Vagina (tissue), 2 donors: Measurements from ENCODE around the gene CBX4.

Experiments
- CTCF ChIP-seq, 3 experiments: fragments of 450-650 bp in 2 of 3; fragments of 200-600 bp in 1 of 3; sonication (generic) in 1 of 3; IDR thresholded peaks; one replicate each; pipeline ENCODE4 v1.5.1; 2017 to 2019; ENCODE audit warnings: antibody characterized with exemption in 3 of 3, mild to moderate bottlenecking in 2 of 3, moderate library complexity in 2 of 3
- POLR2A ChIP-seq, 2 donors: fragments of 450-650 bp; IDR thresholded peaks; one replicate each; pipeline ENCODE4 v1.6.1; 2017; ENCODE audit warnings: antibody characterized with exemption in 2 of 2, mild to moderate bottlenecking in 2 of 2, moderate library complexity in 2 of 2
- POLR2AphosphoS5 ChIP-seq, 2 donors: sonication (generic); formaldehyde crosslinking; IDR thresholded peaks; one replicate each; pipeline ENCODE4 v1.9.0; 2017; ENCODE audit warnings: antibody characterized with exemption in 2 of 2, mild to moderate bottlenecking in 2 of 2, low read depth in 1 of 2; ENCODE audit not compliant: insufficient read depth in 1 of 2

- TF ChIP-seq CTCF (IDR thresholded peaks at IDR 0.05) = no peak
- TF ChIP-seq POLR2A (IDR thresholded peaks at IDR 0.05) = no peak
- TF ChIP-seq POLR2AphosphoS5 (IDR thresholded peaks at IDR 0.05; ENCODE audit: insufficient read depth in 1 of 2, low read depth in 1 of 2) = no peak
Measured at GRCh38 chr17:79800325-79801155, 38.7 kb downstream of the CBX4 start.
